GM12878 (cell line): ENCODE measurements around the gene LSP1. TPM values are rescaled to one million over a fixed set of nuclear protein-coding genes. Genes with fewer than 3 reads are reported as not detected.
A peak's percentile ranks its signal among the peaks of the same experiment; 100 is the strongest.

ENCODE experiments used
- ATAC-seq: fragments of 200-7000 bp; cut with Tn5 transposase; 3 replicates; pipeline ENCODE4 v1.9.1; 2020; ENCODE audit warnings: mild to moderate bottlenecking, moderate library complexity
- BruUV-seq: library from RNA; stranded (reverse); fragments of 400-500 nt; replicated peaks from 2 replicates; lab custom pipeline; 2021; lab: Mats Ljungman, UMichigan
- CTCF ChIA-PET: fragments of 300-600 bp; sonication (Branson Sonifier 250); formaldehyde crosslinking; extraction: SDS; loops from one replicate; lab custom pipeline; 2021; ENCODE audit warnings: inconsistent platforms; lab: Yijun Ruan, JAX
- POLR2A ChIA-PET: fragments of 350-600 bp; formaldehyde crosslinking; extraction: SDS; loops from one replicate; lab custom pipeline; 2021; ENCODE audit warnings: inconsistent platforms; lab: Charles Lee
- RAD21 ChIA-PET: fragments of 300-600 bp; sonication (Branson Sonifier 250); formaldehyde crosslinking; loops from one replicate; lab custom pipeline; 2023; ENCODE audit warnings: antibody characterized with exemption; ENCODE audit not compliant: unreplicated experiment; lab: Charles Lee
- SMC1A ChIA-PET: fragments of 300-600 bp; sonication (Branson Sonifier 250); formaldehyde crosslinking; loops from one replicate; lab custom pipeline; 2023; ENCODE audit not compliant: unreplicated experiment, uncharacterized antibody; lab: Charles Lee
- DNase-seq: peaks from one replicate; pipeline ENCODE4 v3.0.0-alpha.2; 2011; ENCODE audit warnings: low read depth, low spot score
- FAIRE-seq: peaks from 3 replicates; lab custom pipeline; 2011; peaks lifted over from hg19 to GRCh38; lab: Jason Lieb, UNC
- H2AFZ ChIP-seq: 2 replicates; pipeline ENCODE4 v1.6.0; 2011; ENCODE audit warnings: low read depth, low read length, control low read depth; ENCODE audit not compliant: control insufficient read depth
- H3K27ac ChIP-seq: 2 replicates; pipeline ENCODE4 v1.5.1; 2011; ENCODE audit warnings: control low read depth; ENCODE audit not compliant: control insufficient read depth, insufficient read depth
- H3K27me3 ChIP-seq, 2 experiments: replicated peaks in 1 of 2; 2 replicates each; pipeline versions ENCODE4 v1.6.0 to v1.6.1; 2011; ENCODE audit warnings: low read length in 1 of 2; ENCODE audit not compliant: control insufficient read depth in 2 of 2, insufficient read depth in 2 of 2
- H3K36me3 ChIP-seq, 2 experiments: 2 replicates each; pipeline ENCODE4 v1.5.1; 2011; ENCODE audit warnings: low read length in 1 of 2; ENCODE audit not compliant: control insufficient read depth in 2 of 2, insufficient read depth in 2 of 2
- H3K4me1 ChIP-seq: 2 replicates; pipeline ENCODE4 v1.6.1; 2011; ENCODE audit warnings: mild to moderate bottlenecking, low read length, moderate library complexity, mixed read lengths; ENCODE audit not compliant: control insufficient read depth, insufficient read depth
- H3K4me2 ChIP-seq: 2 replicates; pipeline ENCODE4 v1.6.0; 2011; ENCODE audit warnings: control low read depth; ENCODE audit not compliant: control insufficient read depth, insufficient read depth
- H3K4me3 ChIP-seq: fragments of 200-600 bp; sonication (generic); 2 replicates; pipeline ENCODE4 v1.5.1; 2016
- H3K79me2 ChIP-seq: 2 replicates; pipeline ENCODE4 v1.6.0; 2011; ENCODE audit warnings: low read length; ENCODE audit not compliant: control insufficient read depth, insufficient read depth
- H3K9ac ChIP-seq: 2 replicates; pipeline ENCODE4 v1.8.0; 2011; ENCODE audit warnings: low read length, control low read depth, mixed read lengths; ENCODE audit not compliant: control insufficient read depth, insufficient read depth
- H3K9me3 ChIP-seq: replicated peaks from 3 replicates; pipeline ENCODE4 v1.5.1; 2011; ENCODE audit warnings: mild to moderate bottlenecking, low read length; ENCODE audit not compliant: control insufficient read depth, insufficient read depth
- H4K20me1 ChIP-seq: 2 replicates; pipeline ENCODE4 v1.6.0; 2011; ENCODE audit not compliant: control insufficient read depth, insufficient read depth
- BCL3 ChIP-seq: IDR thresholded peaks from 2 replicates; pipeline ENCODE4 v1.6.1; 2011; ENCODE audit warnings: borderline replicate concordance, low read depth, mild to moderate bottlenecking, moderate library complexity, low read length; ENCODE audit not compliant: insufficient read depth, poor library complexity, severe bottlenecking
- FOXK2 ChIP-seq: fragments of 450-650 bp; IDR thresholded peaks from 2 replicates; pipeline ENCODE4 v1.6.1; 2017; ENCODE audit warnings: mild to moderate bottlenecking, moderate library complexity
- HDAC2 ChIP-seq: fragments of 200-600 bp; sonication (generic); IDR thresholded peaks from 2 replicates; pipeline ENCODE4 v1.6.1; 2017
- NFXL1 ChIP-seq: fragments of 450-650 bp; IDR thresholded peaks from 2 replicates; pipeline ENCODE4 v1.6.1; 2017; ENCODE audit warnings: antibody characterized with exemption, mild to moderate bottlenecking, borderline replicate concordance
- NFYA ChIP-seq: IDR thresholded peaks from 2 replicates; pipeline ENCODE4 v1.6.1; 2011; ENCODE audit warnings: low read depth, mild to moderate bottlenecking, low read length, improper control_type of control experiment, borderline replicate concordance
- POLR2A ChIP-seq: IDR thresholded peaks from 2 replicates; pipeline ENCODE4 v1.6.1; 2011; ENCODE audit warnings: low read depth, mild to moderate bottlenecking, low read length
- POLR2AphosphoS2 ChIP-seq: IDR thresholded peaks from 2 replicates; pipeline ENCODE4 v1.6.1; 2011; ENCODE audit warnings: low read depth, mild to moderate bottlenecking, low read length, improper control_type of control experiment, moderate library complexity
- TAF1 ChIP-seq: IDR thresholded peaks from 2 replicates; pipeline ENCODE4 v1.6.1; 2011; ENCODE audit warnings: mild to moderate bottlenecking, low read depth, low read length, borderline replicate concordance
- TARDBP ChIP-seq: IDR thresholded peaks from 2 replicates; pipeline ENCODE4 v1.6.1; 2016; ENCODE audit warnings: borderline replicate concordance
- TCF12 ChIP-seq: IDR thresholded peaks from 2 replicates; pipeline ENCODE4 v1.6.1; 2011; ENCODE audit warnings: low read depth, mild to moderate bottlenecking, low read length
- WRNIP1 ChIP-seq: IDR thresholded peaks from 2 replicates; pipeline ENCODE4 v1.6.1; 2011; ENCODE audit warnings: low read depth, low read length, improper control_type of control experiment, borderline replicate concordance
- ZNF384 ChIP-seq: IDR thresholded peaks from 2 replicates; pipeline ENCODE4 v1.6.1; 2012; ENCODE audit warnings: low read depth, mild to moderate bottlenecking, low read length, improper control_type of control experiment, borderline replicate concordance
- ZNF592 ChIP-seq: fragments of 450-650 bp; IDR thresholded peaks from 2 replicates; pipeline ENCODE4 v1.6.1; 2017; ENCODE audit warnings: mild to moderate bottlenecking, moderate library complexity
- WGBS: methylation state at CpG from one replicate; pipeline ENCODE4 v1.1.6; 2016; ENCODE audit warnings: low lambda C conversion rate; ENCODE audit not compliant: insufficient replicate concordance, insufficient coverage; ENCODE audit errors: missing lambda C conversion rate; 5-methylcytosine and 5-hydroxymethylcytosine counted together
- in situ Hi-C: fragments of 300-500 bp; cut with MboI; formaldehyde crosslinking; loops from 9 replicates; pipeline ENCODE4 v1.14.3; 2018; ENCODE audit warnings: mixed read lengths
- intact Hi-C: fragments of 100-400 bp; cut with micrococcal nuclease; formaldehyde crosslinking; loops from one replicate; pipeline ENCODE4 v1.14.2; 2022; ENCODE audit not compliant: unreplicated experiment
- polyA plus RNA-seq, 11 experiments: library from polyadenylated mRNA; depleted of rRNA in 4 of 11; unstranded in 6 of 11; stranded (reverse) in 5 of 11; fragments of >200 nt; fragmentation: Nextera tagmentation in 4 of 11; fragmentation: Illumina TruSeq in 1 of 11; extraction: Ambion mirVana in 4 of 11; extraction: Trizol in 1 of 11; gene quantifications; 1 replicate in 1 of 11; 2 replicates in 10 of 11; pipeline versions ENCODE4 v1.2.1 to v1.2.3, GENCODE V29; 2011 to 2016; ENCODE audit warnings: inconsistent platforms in 2 of 11, missing spikeins in 2 of 11, low read depth in 1 of 11
- total RNA-seq, 4 experiments: library from RNA; depleted of rRNA in 3 of 4; stranded (reverse); fragments of >200 nt in 3 of 4; fragmentation: Illumina TruSeq in 1 of 4; extraction: Trizol in 1 of 4; gene quantifications; 2 replicates each; pipeline versions ENCODE4 v1.2.1 to v1.2.3, GENCODE V29; 2013 to 2021

LSP1 gene
- total and polyA plus RNA-seq, 10 of the 15 experiments (the other 5 are each of a cell fraction or from before 2014, with no cell fraction given): 19.2 to 488 (median 369) TPM

DNA sequence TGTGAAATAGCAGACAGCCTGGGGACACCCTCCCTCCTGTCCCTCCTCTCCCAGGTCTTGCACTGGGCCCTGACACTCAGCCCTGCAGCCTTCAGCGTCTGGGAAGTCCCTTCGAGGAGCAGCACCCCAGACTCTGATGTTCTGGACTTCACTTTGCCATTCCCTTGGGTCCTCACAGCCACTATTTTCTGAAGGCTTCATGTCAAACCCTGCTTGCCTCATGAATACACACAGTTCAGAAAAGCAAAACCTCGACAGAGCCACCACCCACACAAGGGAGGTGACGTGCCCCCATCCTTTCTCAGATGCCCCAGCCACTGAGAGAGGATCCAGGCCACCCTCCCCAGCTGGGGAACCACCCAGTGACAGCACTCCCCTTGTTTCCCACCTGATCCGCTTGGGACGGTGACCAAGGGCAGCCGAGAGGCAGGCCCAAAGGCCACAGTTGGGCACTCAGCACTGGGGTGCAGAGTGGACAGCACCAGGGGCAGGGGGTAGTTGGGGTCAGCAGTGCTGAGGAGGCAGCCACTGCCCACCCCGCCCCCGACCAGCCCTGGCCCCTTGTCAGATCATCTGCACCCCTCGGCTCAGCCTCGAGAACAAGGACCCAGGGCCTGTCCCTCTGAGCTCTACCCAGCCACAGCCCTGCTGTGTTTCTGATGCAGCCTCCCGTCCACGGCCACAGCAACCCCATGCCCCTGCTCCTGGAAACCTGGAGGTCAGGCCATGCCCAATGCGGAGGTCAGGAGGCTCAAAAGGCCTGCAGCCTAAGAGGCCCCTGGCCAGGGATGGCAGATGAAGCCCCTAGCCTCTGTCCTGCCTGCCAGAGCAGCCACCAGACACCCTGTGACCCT lies 63.5 kb downstream of the LSP1 start (continued):
- no peak for TF ChIP-seq FOXK2

DNA sequence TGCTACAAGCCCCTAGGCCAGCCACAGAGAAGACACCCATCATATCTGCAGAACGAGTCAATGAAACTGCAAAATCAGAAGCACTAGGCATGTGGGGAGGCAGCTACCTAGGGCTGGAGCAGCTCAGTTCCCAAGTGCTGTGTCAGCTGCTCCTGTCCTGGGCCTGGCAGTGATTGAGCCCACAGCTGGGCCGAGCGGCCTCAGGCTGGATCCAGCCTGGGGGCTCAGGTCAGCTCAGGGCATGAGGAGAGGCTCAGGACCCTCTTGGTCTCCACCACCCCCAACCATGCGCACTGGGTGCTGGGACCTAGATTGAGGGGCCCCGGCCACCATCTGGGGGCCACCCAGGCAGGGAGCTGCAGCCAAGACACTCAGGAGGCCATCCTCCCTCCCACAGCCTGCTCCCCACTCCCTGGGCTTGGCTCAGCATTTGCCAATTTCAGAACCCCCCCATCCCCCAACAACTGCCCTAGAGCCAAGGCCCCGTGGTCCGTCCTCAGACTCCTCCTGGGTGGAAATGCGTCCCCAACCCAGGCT lies 64.2 kb downstream of the LSP1 start:
- Histone ChIP-seq H3K9me3 (no peaks in the 10 kb centered on the region; the same call in 2 of the 3 replicates), H3K27me3 (no peaks in the 10 kb centered on the region), H3K4me1 (no peaks in the 10 kb centered on the region), H3K27ac (no peak overlapping the region), H3K9ac (no peak overlapping the region), H3K4me2 (no peak overlapping the region), H2AFZ (no peak overlapping the region), H4K20me1 (no peaks in the 10 kb centered on the region), H3K36me3 (no peaks in the 10 kb centered on the region), H3K4me3 (no peak overlapping the region), H3K79me2 (no peaks in the 10 kb centered on the region)
- WGBS: 34% methylated on average over 8 of the region's 8 CpGs
- DNase-seq (no peak), ATAC-seq (peak; percentile 26), FAIRE-seq (no peak)
- in situ Hi-C loops (loop anchor here (5.0 kb wide), 1 partner anchor 35 kb away; no protein-coding TSS in a partner anchor), intact Hi-C loops (loop anchor here (1.0 kb wide), 1 partner anchor 24 kb away; no protein-coding TSS in a partner anchor)
- POLR2A ChIA-PET: no interaction called here
- SMC1A ChIA-PET: interaction anchor here (0.9 to 1.2 kb wide), 2 partner anchors 78 to 84 kb away, joined by 3 to 4 read pairs; partner anchors contain the start of gene TNNI2
- no TSS peak for BruUV-seq
- CTCF ChIA-PET: interaction anchor here (0.6 to 2.0 kb wide), 4 partner anchors 22 to 59 kb away, joined by 3 to 10 read pairs (median 4); no protein-coding TSS in a partner anchor
- RAD21 ChIA-PET: no interaction called here
- TF ChIP-seq NFXL1 (no peak), TCF12 (no peak), TAF1 (no peak), ZNF384 (no peak), POLR2AphosphoS2 (peak; percentile 41; the same call in 1 of the 2 replicates), POLR2A (peak; percentile 9; the same call in 1 of the 2 replicates), HDAC2 (no peak), NFYA (no peak), BCL3 (peak; percentile 21), TARDBP (0 out of 2 replicates have a peak, but pooled peaks have one; percentile 73), WRNIP1 (no peak), ZNF592 (no peak)
